CD4-positive, alpha-beta T cell treated with Interleukin-15 for 1 hour (primary cell): ENCODE measurements around the gene NUBP2.

Experiments used
- DNase-seq: peaks from one replicate; pipeline ENCODE4 v3.0.0-alpha.2; 2020

Gene NUBP2

GRCh38 chr16:1812732-1813163 lies 30.0 kb downstream of the NUBP2 start:
- DNase-seq: peak; percentile 52

- no peak for DNase-seq
These were observed 32.7 kb downstream of the NUBP2 start for GRCh38 chr16:1815461-1815860.

DNA sequence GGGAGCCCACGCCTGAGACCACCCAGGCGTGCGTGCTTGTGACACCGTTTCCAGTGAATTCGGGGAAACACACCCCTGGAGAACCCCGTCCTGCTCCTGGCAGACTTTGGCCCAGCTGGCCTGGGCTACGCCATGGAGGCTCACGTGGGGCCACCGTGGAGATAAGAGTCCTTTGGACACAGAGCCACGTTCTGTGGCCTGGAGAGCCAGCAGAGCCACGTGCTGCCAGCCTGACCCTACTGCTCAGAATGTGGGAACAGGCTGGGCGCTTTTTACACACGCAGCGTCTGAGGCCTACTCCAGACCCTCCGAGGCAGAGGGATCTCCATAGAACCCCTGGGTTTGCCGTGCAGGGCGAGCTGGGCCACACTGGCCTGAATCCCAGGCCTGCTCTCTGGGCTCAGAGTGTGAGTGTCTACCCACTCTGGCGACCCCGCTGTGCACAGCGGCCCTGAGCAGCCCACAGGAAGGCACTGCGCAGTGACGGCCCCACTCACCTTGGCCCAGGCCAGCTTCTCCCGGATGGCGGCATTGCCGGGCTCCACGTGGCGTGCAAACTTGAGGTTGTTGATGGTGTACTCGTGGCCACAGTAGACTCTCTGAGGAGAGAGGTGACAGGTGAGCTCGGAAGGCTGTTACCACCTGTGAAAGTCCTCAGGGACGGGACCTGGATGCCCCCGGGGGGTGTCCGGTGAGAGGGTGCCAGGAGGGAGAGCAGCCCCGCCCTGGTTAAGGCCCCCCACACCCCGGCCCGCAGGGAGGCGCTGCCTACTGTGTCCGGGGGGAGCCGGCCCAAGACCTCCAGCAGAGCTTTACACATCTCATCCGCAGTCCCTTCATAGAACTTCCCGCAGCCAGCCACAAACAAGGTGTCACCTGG lies 33.9 kb downstream of the NUBP2 start:
- no peak for DNase-seq

- DNase-seq: no peak
These were observed 34.5 kb downstream of the NUBP2 start for GRCh38 chr16:1817276-1817589.

- no peak for DNase-seq
These were observed 35.0 kb downstream of the NUBP2 start for GRCh38 chr16:1817716-1818115.

GRCh38 chr16:1818204-1818872 lies 35.6 kb downstream of the NUBP2 start:
- no peak for DNase-seq

GRCh38 chr16:1818873-1819525 lies 36.2 kb downstream of the NUBP2 start:
- no peak for DNase-seq

- no peak for DNase-seq
These were observed 36.9 kb downstream of the NUBP2 start for GRCh38 chr16:1819611-1820010.

GRCh38 chr16:1820096-1820945 lies 37.6 kb downstream of the NUBP2 start:
- DNase-seq: no peak

DNA sequence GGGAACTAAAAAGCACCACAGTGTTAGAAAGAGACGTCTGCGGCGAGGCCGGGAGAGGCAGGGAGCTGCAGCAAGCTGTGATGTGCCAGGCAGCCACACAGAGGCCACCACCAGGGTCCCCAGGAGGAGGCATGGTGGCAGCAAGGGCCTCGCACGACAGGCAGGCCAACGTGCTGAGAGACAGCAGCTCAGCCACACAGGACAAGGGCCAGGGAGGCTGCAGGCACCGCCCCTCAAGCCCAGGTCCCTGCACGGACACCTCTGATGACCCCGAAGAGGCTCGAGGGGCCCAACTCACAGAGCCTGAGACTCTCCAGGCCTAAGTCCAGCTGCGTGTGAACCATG lies 38.2 kb downstream of the NUBP2 start:
- no peak for DNase-seq

GRCh38 chr16:1821861-1822611 lies 39.3 kb downstream of the NUBP2 start:
- no peak for DNase-seq

- DNase-seq: no peak
These were observed 40.0 kb downstream of the NUBP2 start for GRCh38 chr16:1822801-1823200.

GRCh38 chr16:1823821-1824220 lies 41.1 kb downstream of the NUBP2 start:
- no peak for DNase-seq

GRCh38 chr16:1825381-1825863 lies 42.7 kb downstream of the NUBP2 start:
- no peak for DNase-seq

DNA sequence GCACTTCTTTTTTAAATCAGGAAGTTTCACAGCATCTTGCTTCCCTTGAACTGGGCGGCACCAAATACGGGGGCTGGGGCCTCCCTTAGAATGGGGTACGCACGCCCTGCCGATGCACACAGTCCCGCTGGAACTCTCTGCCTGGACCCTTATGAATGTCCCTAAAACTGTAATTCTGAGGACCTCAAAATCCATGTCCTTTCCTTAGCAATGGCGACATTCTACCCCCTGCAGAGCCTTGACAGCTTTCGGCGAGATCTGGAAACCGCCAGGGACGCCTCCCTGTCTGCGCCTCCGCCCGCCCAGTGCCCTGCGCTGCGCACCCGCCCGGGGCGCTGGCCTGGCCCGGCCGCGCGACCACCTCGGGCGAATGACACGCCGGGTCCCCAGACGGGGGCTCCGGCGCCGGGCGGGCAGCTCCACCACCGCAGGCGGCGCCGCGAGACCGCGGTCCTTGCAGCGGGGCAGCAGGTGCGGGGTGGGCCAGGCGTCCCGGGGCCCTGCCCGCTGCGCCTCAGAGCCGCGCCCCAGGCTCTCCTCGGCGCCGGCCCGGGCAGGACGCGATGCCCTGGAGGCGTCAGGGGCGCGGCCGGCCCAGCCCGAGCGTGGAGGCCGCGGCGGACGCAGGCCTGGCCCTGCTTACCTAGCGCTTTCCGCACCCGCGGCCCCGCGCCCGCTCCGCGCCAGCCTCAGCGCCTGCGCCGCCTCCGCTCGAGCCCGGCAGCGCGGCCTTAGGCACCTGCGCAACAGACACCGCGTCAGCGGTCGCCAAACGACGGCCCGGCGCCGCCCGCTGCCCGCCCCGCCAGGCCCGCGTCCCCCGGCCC lies 43.3 kb downstream of the NUBP2 start:
- DNase-seq: no peak

DNA sequence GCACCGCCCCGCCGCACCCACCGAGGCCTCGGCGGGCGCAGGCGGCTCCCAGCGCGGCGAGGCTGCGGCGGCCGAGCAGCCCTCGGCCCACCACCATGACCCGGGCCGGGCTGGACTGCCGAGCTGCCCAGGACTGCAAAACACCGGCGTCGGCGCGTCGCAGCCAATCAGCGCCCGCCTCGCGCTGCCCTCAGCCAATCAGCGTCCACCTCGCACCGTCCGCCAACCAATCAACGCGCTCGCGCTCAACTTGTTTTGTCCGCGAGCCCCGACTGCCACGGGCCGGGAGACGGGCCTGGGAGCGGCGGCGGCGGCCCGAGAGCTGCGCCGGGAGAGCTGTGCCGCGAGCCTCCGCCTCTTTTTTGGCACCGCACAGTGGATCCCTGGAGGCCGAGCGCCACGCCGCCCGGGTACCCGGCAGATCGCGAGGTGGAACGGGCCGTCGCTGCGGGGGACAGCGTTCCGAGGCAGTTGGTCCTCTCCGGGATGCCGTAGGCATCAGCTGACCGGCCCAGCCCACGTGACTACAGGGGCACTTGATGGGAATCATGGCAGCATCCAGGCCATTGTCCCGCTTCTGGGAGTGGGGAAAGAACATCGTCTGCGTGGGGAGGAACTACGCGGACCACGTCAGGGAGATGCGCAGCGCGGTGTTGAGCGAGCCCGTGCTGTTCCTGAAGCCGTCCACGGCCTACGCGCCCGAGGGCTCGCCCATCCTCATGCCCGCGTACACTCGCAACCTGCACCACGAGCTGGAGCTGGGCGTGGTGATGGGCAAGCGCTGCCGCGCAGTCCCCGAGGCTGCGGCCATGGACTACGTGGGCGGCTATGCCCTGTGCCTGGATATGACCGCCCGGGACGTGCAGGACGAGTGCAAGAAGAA lies 44.2 kb downstream of the NUBP2 start, which contains the start of the genes FAHD1 and HAGH:
Gene FAHD1 (plus strand): TSS at position 516 of the 883 bp plus-strand sequence. CDS start 33 bp downstream, at position 549.
Gene HAGH (minus strand): TSS at position 135 of the 883 bp plus-strand sequence. CDS start 38 bp downstream, at position 97.
- peak; percentile 90 for DNase-seq

- no peak for DNase-seq
These were observed 46.1 kb downstream of the NUBP2 start for GRCh38 chr16:1828645-1829410.

GRCh38 chr16:1830213-1830612 lies 47.5 kb downstream of the NUBP2 start:
- DNase-seq: no peak
